Caco-2 (cell line): ENCODE data around the gene GNGT1. TPM values are rescaled to one million over a fixed set of nuclear protein-coding genes. Genes with fewer than 3 reads are reported as not detected.
"Not testable (repeated sequence)": the region's sequence is repeated elsewhere in the genome, so short reads cannot be mapped to it uniquely, and the experiment has no call there.

Source experiments
- BruUV-seq: library from RNA; stranded (reverse); fragments of 400-500 nt; replicated peaks from 2 replicates; lab custom pipeline; 2021; lab: Mats Ljungman, UMichigan
- CTCF ChIA-PET: fragments of 300-600 bp; sonication (Branson Sonifier 250); formaldehyde crosslinking; loops from one replicate; lab custom pipeline; 2022; ENCODE audit warnings: antibody characterized with exemption; lab: Charles Lee
- POLR2A ChIA-PET: fragments of 300-600 bp; sonication (Branson Sonifier 250); formaldehyde crosslinking; loops from one replicate; lab custom pipeline; 2022; ENCODE audit warnings: antibody characterized with exemption; lab: Charles Lee
- DNase-seq, 2 experiments: peaks; one replicate each; pipeline versions ENCODE4 v3.0.0 to v3.0.0-alpha.2; 2020 to 2022
- H3K27me3 ChIP-seq: replicated peaks from 2 replicates; pipeline ENCODE4 v1.6.0; 2011; ENCODE audit warnings: low read length; ENCODE audit not compliant: control insufficient read depth, insufficient read depth
- H3K36me3 ChIP-seq: 2 replicates; pipeline ENCODE4 v1.5.1; 2011; ENCODE audit warnings: low read length; ENCODE audit not compliant: control insufficient read depth, insufficient read depth
- H3K4me1 ChIP-seq: fragments of 250-450 bp; sonication (Bioruptor Pico); 2 replicates; pipeline ENCODE4 v1.5.1; 2020; ENCODE audit warnings: mild to moderate bottlenecking
- H3K4me3 ChIP-seq: 2 replicates; pipeline ENCODE4 v1.5.1; 2011; ENCODE audit warnings: low read depth, mild to moderate bottlenecking, control low read depth, low read length
- H3K9me3 ChIP-seq: fragments of 250-450 bp; sonication (Bioruptor Pico); 2 replicates; pipeline ENCODE4 v1.5.1; 2020; ENCODE audit warnings: mild to moderate bottlenecking, moderate library complexity
- H3K27ac Mint-ChIP-seq: one replicate; pipeline ENCODE4 v1.8.0; 2022; ENCODE audit warnings: mixed read lengths; ENCODE audit not compliant: unreplicated experiment
- H3K27me3 Mint-ChIP-seq: one replicate; pipeline ENCODE4 v1.8.0; 2022; ENCODE audit warnings: mixed read lengths; ENCODE audit not compliant: insufficient read depth, unreplicated experiment
- H3K36me3 Mint-ChIP-seq: one replicate; pipeline ENCODE4 v1.8.0; 2022; ENCODE audit warnings: mild to moderate bottlenecking, mixed read lengths; ENCODE audit not compliant: insufficient read depth, unreplicated experiment
- H3K4me1 Mint-ChIP-seq: one replicate; pipeline ENCODE4 v1.8.0; 2022; ENCODE audit warnings: low read depth, mixed read lengths; ENCODE audit not compliant: unreplicated experiment
- H3K4me3 Mint-ChIP-seq: one replicate; pipeline ENCODE4 v1.8.0; 2022; ENCODE audit warnings: mild to moderate bottlenecking, moderate library complexity, mixed read lengths; ENCODE audit not compliant: unreplicated experiment
- H3K9me3 Mint-ChIP-seq: one replicate; pipeline ENCODE4 v1.8.0; 2022; ENCODE audit warnings: mixed read lengths; ENCODE audit not compliant: unreplicated experiment
- CTCF ChIP-seq, 2 experiments: fragments of 200-600 bp in 1 of 2; IDR thresholded peaks; 1 replicate in 1 of 2; 2 replicates in 1 of 2; pipeline versions ENCODE4 v1.5.1 to v1.8.0; 2011 to 2022; ENCODE audit warnings: antibody characterized with exemption in 1 of 2, control low read depth in 1 of 2, inconsistent platforms in 1 of 2, low read depth in 1 of 2, low read length in 1 of 2, mild to moderate bottlenecking in 1 of 2, moderate library complexity in 1 of 2; ENCODE audit not compliant: insufficient read depth in 1 of 2, severe bottlenecking in 1 of 2, unreplicated experiment in 1 of 2
- intact Hi-C: fragments of 100-400 bp; cut with micrococcal nuclease; formaldehyde crosslinking; loops from one replicate; pipeline ENCODE4 v1.10.0; 2022; ENCODE audit not compliant: unreplicated experiment
- total RNA-seq: library from RNA; stranded (reverse); gene quantifications from 2 replicates; pipeline ENCODE4 v1.2.3, GENCODE V29; 2022

GNGT1 gene
- total RNA-seq, 1 experiment from 2014 or later, result 0.54 TPM

GRCh38 chr7:93914581-93915066 lies 8.3 kb downstream of the GNGT1 start:
- BruUV-seq, result no TSS peak
- intact Hi-C loops, result no loop called here
- H3K27ac Mint-ChIP-seq, result no peak overlapping the region

GRCh38 chr7:93915206-93915842 lies 9.0 kb downstream of the GNGT1 start:
- H3K27ac Mint-ChIP-seq, H3K27me3 ChIP-seq, POLR2A ChIA-PET, BruUV-seq, DNase-seq, H3K4me1 ChIP-seq, intact Hi-C loops, H3K9me3 ChIP-seq, H3K36me3 Mint-ChIP-seq, H3K4me3 ChIP-seq, H3K4me3 Mint-ChIP-seq, H3K9me3 Mint-ChIP-seq, H3K36me3 ChIP-seq, CTCF ChIA-PET, H3K4me1 Mint-ChIP-seq: not testable (repeated sequence)
- peaks cover 16% of the 10 kb centered on the region for H3K27me3 Mint-ChIP-seq

More at GRCh38 chr7:93914581-93915066, 8.3 kb downstream of the GNGT1 start:
- POLR2A ChIA-PET, result no interaction called here
- Mint-ChIP-seq H3K36me3 (no peaks in the 10 kb centered on the region), H3K9me3 (no peaks in the 10 kb centered on the region), H3K4me1 (peaks cover 9% of the 10 kb centered on the region), H3K4me3 (no peak overlapping the region), H3K27me3 (peaks cover 16% of the 10 kb centered on the region)
- Histone ChIP-seq H3K36me3 (no peaks in the 10 kb centered on the region), H3K9me3 (no peaks in the 10 kb centered on the region), H3K4me3 (no peak overlapping the region), H3K4me1 (no peaks in the 10 kb centered on the region), H3K27me3 (no peaks in the 10 kb centered on the region)
- TF ChIP-seq CTCF (IDR thresholded peaks at IDR 0.05; ENCODE audit: insufficient read depth in 1 of 2, low read depth in 1 of 2, low read length in 1 of 2, severe bottlenecking in 1 of 2, unreplicated experiment in 1 of 2), result no peak
- CTCF ChIA-PET, result no interaction called here
- DNase-seq, result no peak

- CTCF ChIA-PET, H3K4me3 Mint-ChIP-seq, H3K9me3 Mint-ChIP-seq, H3K9me3 ChIP-seq, H3K4me3 ChIP-seq, DNase-seq, H3K27me3 ChIP-seq, BruUV-seq, H3K36me3 Mint-ChIP-seq, H3K27ac Mint-ChIP-seq, H3K4me1 ChIP-seq, H3K36me3 ChIP-seq, H3K4me1 Mint-ChIP-seq, intact Hi-C loops, POLR2A ChIA-PET: not testable (repeated sequence)
- H3K27me3 Mint-ChIP-seq, result peaks cover 16% of the 10 kb centered on the region
These were observed 9.5 kb downstream of the GNGT1 start for GRCh38 chr7:93915888-93916287.

- POLR2A ChIA-PET, H3K4me1 Mint-ChIP-seq, H3K27me3 ChIP-seq, H3K4me1 ChIP-seq, H3K36me3 ChIP-seq, DNase-seq, H3K4me3 Mint-ChIP-seq, H3K4me3 ChIP-seq, intact Hi-C loops, H3K36me3 Mint-ChIP-seq, BruUV-seq, CTCF ChIA-PET, H3K27ac Mint-ChIP-seq, H3K9me3 Mint-ChIP-seq, H3K9me3 ChIP-seq: not testable (repeated sequence)
- H3K27me3 Mint-ChIP-seq, result peaks cover 18% of the 10 kb centered on the region
These were observed 9.9 kb downstream of the GNGT1 start for GRCh38 chr7:93916315-93916714.
